HG03354 (cell line): Measurements from ENCODE around the gene TMEM233.
"Not testable (repeated sequence)": the region's sequence is repeated elsewhere in the genome, so short reads cannot be mapped to it uniquely, and the experiment has no call there.

Experiments used
- ATAC-seq: cut with Tn5 transposase; IDR thresholded peaks from one replicate; pipeline ENCODE4 v1.9.1; 2021; ENCODE audit warnings: mild to moderate bottlenecking; ENCODE audit not compliant: unreplicated experiment, poor library complexity, severe bottlenecking

The TMEM233 gene

GRCh38 chr12:119602734-119603094 lies 9.1 kb downstream of the TMEM233 start:
- no peak for ATAC-seq

- no peak for ATAC-seq
These were observed 10.2 kb downstream of the TMEM233 start for GRCh38 chr12:119603767-119604166.

GRCh38 chr12:119609358-119609757 lies 15.8 kb downstream of the TMEM233 start:
- no peak for ATAC-seq

GRCh38 chr12:119613319-119613936 lies 19.9 kb downstream of the TMEM233 start:
- ATAC-seq = no peak

- no peak for ATAC-seq
These were observed 21.1 kb downstream of the TMEM233 start for GRCh38 chr12:119614705-119615104.

GRCh38 chr12:119615518-119616475 lies 22.2 kb downstream of the TMEM233 start:
- ATAC-seq = no peak

- not testable (repeated sequence) for ATAC-seq
These were observed 24.8 kb downstream of the TMEM233 start for GRCh38 chr12:119618328-119618896.

- ATAC-seq = no peak
These were observed 26.9 kb downstream of the TMEM233 start for GRCh38 chr12:119620490-119620889.

- no peak for ATAC-seq
These were observed 28.3 kb downstream of the TMEM233 start for GRCh38 chr12:119621878-119622277.

- no peak for ATAC-seq
These were observed 31.4 kb downstream of the TMEM233 start for GRCh38 chr12:119624966-119625365.

GRCh38 chr12:119627019-119627643 lies 33.6 kb downstream of the TMEM233 start:
- no peak for ATAC-seq

- ATAC-seq = no peak
These were observed 34.1 kb downstream of the TMEM233 start for GRCh38 chr12:119627686-119628085.

GRCh38 chr12:119630223-119630780 lies 36.7 kb downstream of the TMEM233 start:
- ATAC-seq = no peak

- ATAC-seq = no peak
These were observed 37.5 kb downstream of the TMEM233 start for GRCh38 chr12:119630962-119631550.

GRCh38 chr12:119631930-119632678 lies 38.5 kb downstream of the TMEM233 start:
- no peak for ATAC-seq

GRCh38 chr12:119634743-119635142 lies 41.2 kb downstream of the TMEM233 start:
- ATAC-seq = no peak

- no peak for ATAC-seq
These were observed 49.4 kb downstream of the TMEM233 start for GRCh38 chr12:119642986-119643385.

GRCh38 chr12:119644930-119645329 lies 51.4 kb downstream of the TMEM233 start:
- no peak for ATAC-seq

GRCh38 chr12:119645535-119646059 lies 52.0 kb downstream of the TMEM233 start:
- ATAC-seq = no peak
